OCI-LY3 (cell line): Measurements from ENCODE around the gene CACFD1.

ENCODE experiments used
- H2AFZ ChIP-seq: fragments of 200-600, 300-600 bp; shearing (Covaris generic); 2 replicates; pipeline ENCODE4 v1.6.0; 2014; ENCODE audit warnings: antibody characterized with exemption, low read depth, low read length
- H3K27ac ChIP-seq: fragments of 200-600, 300-600 bp; sonication (generic); 2 replicates; pipeline ENCODE4 v1.5.1; 2014; ENCODE audit warnings: mild to moderate bottlenecking, low read length, moderate library complexity, mixed read lengths
- H3K27me3 ChIP-seq: fragments of 200-600, 300-600 bp; sonication (generic); 2 replicates; pipeline ENCODE4 v1.6.1; 2014; ENCODE audit warnings: low read depth, low read length, mixed read lengths
- H3K36me3 ChIP-seq: fragments of 200-600, 300-600 bp; sonication (generic); replicated peaks from 2 replicates; pipeline ENCODE3; 2014; ENCODE audit warnings: low read depth, low read length, mixed read lengths
- H3K4me1 ChIP-seq: fragments of 300-600, 200-600 bp; sonication (generic); 2 replicates; pipeline ENCODE4 v1.6.1; 2014; ENCODE audit warnings: low read length, mixed read lengths
- H3K4me2 ChIP-seq: fragments of 200-600, 300-600 bp; sonication (generic); 2 replicates; pipeline ENCODE4 v1.6.1; 2014; ENCODE audit warnings: low read length, mixed read lengths
- H3K4me3 ChIP-seq: fragments of 300-600, 200-600 bp; sonication (generic); 2 replicates; pipeline ENCODE4 v1.5.1; 2014; ENCODE audit warnings: antibody characterized with exemption, mild to moderate bottlenecking, low read length, moderate library complexity
- H3K79me2 ChIP-seq: fragments of 300-600, 200-600 bp; shearing (Covaris generic); 2 replicates; pipeline ENCODE4 v1.6.1; 2014; ENCODE audit warnings: mild to moderate bottlenecking, low read length, mixed read lengths
- H3K9ac ChIP-seq: fragments of 300-600, 200-600 bp; shearing (Covaris generic); 2 replicates; pipeline ENCODE4 v1.6.0; 2014; ENCODE audit warnings: mild to moderate bottlenecking, low read length, moderate library complexity
- H3K9me3 ChIP-seq: fragments of 200-600, 300-600 bp; shearing (Covaris generic); 2 replicates; pipeline ENCODE4 v1.6.1; 2014; ENCODE audit warnings: low read length, mixed read lengths; ENCODE audit not compliant: insufficient read depth
- H4K20me1 ChIP-seq: fragments of 200-600, 300-600 bp; sonication (generic); 2 replicates; pipeline ENCODE4 v1.6.1; 2016; ENCODE audit warnings: low read length, mixed read lengths; ENCODE audit not compliant: insufficient read depth
- CTCF ChIP-seq: fragments of 200-600, 300-600 bp; sonication (generic); IDR thresholded peaks from 2 replicates; pipeline ENCODE4 v1.5.1; 2014; ENCODE audit warnings: antibody characterized with exemption, low read length, low read depth
- EZH2phosphoT487 ChIP-seq: fragments of 200-600 bp; shearing (Covaris generic); IDR thresholded peaks from 2 replicates; pipeline ENCODE4 v1.6.1; 2018; ENCODE audit warnings: antibody characterized with exemption, mixed run types, low read depth

Gene CACFD1

GRCh38 chr9:133506653-133507038 lies 46.9 kb downstream of the CACFD1 start:
- Histone ChIP-seq H2AFZ (no peak overlapping the region), H3K79me2 (no peaks in the 10 kb centered on the region), H3K27me3 (peaks cover 16% of the 10 kb centered on the region; the same call in 1 of the 2 replicates), H3K4me1 (no peaks in the 10 kb centered on the region), H3K27ac (no peak overlapping the region), H3K36me3 (no peaks in the 10 kb centered on the region), H3K4me2 (no peak overlapping the region), H3K9ac (no peak overlapping the region), H4K20me1 (no peaks in the 10 kb centered on the region), H3K4me3 (no peak overlapping the region), H3K9me3 (peaks cover 8% of the 10 kb centered on the region)
- no peak for TF ChIP-seq CTCF
- TF ChIP-seq EZH2phosphoT487: no peak

- no peak for TF ChIP-seq CTCF
- TF ChIP-seq EZH2phosphoT487: no peak
- H3K4me3 ChIP-seq: no peak overlapping the region
- no peaks in the 10 kb centered on the region for H3K36me3 ChIP-seq
- no peaks in the 10 kb centered on the region for H3K79me2 ChIP-seq
- peaks cover 10% of the 10 kb centered on the region; the same call in 1 of the 2 replicates for H3K27me3 ChIP-seq
- no peak overlapping the region for H2AFZ ChIP-seq
- no peak overlapping the region for H3K4me2 ChIP-seq
- H3K4me1 ChIP-seq: no peaks in the 10 kb centered on the region
- H3K9me3 ChIP-seq: peaks cover 3% of the 10 kb centered on the region; the same call in 1 of the 2 replicates
- no peaks in the 10 kb centered on the region for H4K20me1 ChIP-seq
- no peak overlapping the region for H3K27ac ChIP-seq
- no peak overlapping the region for H3K9ac ChIP-seq
Measured at GRCh38 chr9:133507246-133507965, 47.6 kb downstream of the CACFD1 start.

GRCh38 chr9:133508046-133508445 lies 48.3 kb downstream of the CACFD1 start:
- Histone ChIP-seq H2AFZ (no peak overlapping the region), H3K27me3 (peaks cover 7% of the 10 kb centered on the region; the same call in 1 of the 2 replicates), H3K4me2 (no peak overlapping the region), H3K4me3 (no peak overlapping the region), H3K9ac (no peak overlapping the region), H3K79me2 (no peaks in the 10 kb centered on the region), H3K36me3 (no peaks in the 10 kb centered on the region), H3K9me3 (no peaks in the 10 kb centered on the region), H3K27ac (no peak overlapping the region), H4K20me1 (no peaks in the 10 kb centered on the region), H3K4me1 (no peaks in the 10 kb centered on the region)
- no peak for TF ChIP-seq CTCF
- TF ChIP-seq EZH2phosphoT487: no peak

GRCh38 chr9:133509179-133510083 lies 49.7 kb downstream of the CACFD1 start:
- no peaks in the 10 kb centered on the region for H3K36me3 ChIP-seq
- H3K79me2 ChIP-seq: no peaks in the 10 kb centered on the region
- H3K9ac ChIP-seq: no peak overlapping the region
- 0 out of 2 replicates have a peak, but pooled peaks cover 2% of the 10 kb centered on the region for H3K27me3 ChIP-seq
- no peaks in the 10 kb centered on the region for H3K4me1 ChIP-seq
- H3K9me3 ChIP-seq: no peaks in the 10 kb centered on the region
- no peak overlapping the region for H3K4me2 ChIP-seq
- TF ChIP-seq CTCF (no peak), EZH2phosphoT487 (no peak)
- no peak overlapping the region for H3K27ac ChIP-seq
- no peak overlapping the region for H2AFZ ChIP-seq
- H4K20me1 ChIP-seq: no peaks in the 10 kb centered on the region
- no peak overlapping the region for H3K4me3 ChIP-seq
